Activated CD4-positive, alpha-beta memory T cell treated with anti-CD3 and anti-CD28 coated beads for 36 hours (primary cell): ENCODE data around the gene GAB1. TPM values are rescaled to one million over a fixed set of nuclear protein-coding genes. Genes with fewer than 3 reads are reported as not detected.

Source experiments
- CTCF ChIA-PET: fragments of 350-600 bp; sonication (Branson Sonifier 250); formaldehyde crosslinking; loops from one replicate; lab custom pipeline; 2021; ENCODE audit warnings: antibody characterized with exemption, inconsistent platforms; lab: Charles Lee
- POLR2A ChIA-PET: fragments of 350-600 bp; sonication (Branson Sonifier 250); formaldehyde crosslinking; loops from one replicate; lab custom pipeline; 2021; ENCODE audit warnings: antibody characterized with exemption; lab: Charles Lee
- DNase-seq: peaks from one replicate; pipeline ENCODE4 v3.0.0-alpha.2; 2020
- H3K27ac Mint-ChIP-seq: one replicate; pipeline ENCODE4 v1.8.0; 2021; ENCODE audit warnings: mixed read lengths
- H3K27me3 Mint-ChIP-seq: one replicate; pipeline ENCODE4 v1.8.0; 2021; ENCODE audit warnings: mixed read lengths
- H3K36me3 Mint-ChIP-seq: one replicate; pipeline ENCODE4 v1.8.0; 2021; ENCODE audit warnings: mixed read lengths
- H3K4me1 Mint-ChIP-seq: one replicate; pipeline ENCODE4 v1.8.0; 2021; ENCODE audit warnings: low read depth, mixed read lengths
- H3K4me3 Mint-ChIP-seq: one replicate; pipeline ENCODE4 v1.8.0; 2021; ENCODE audit warnings: mild to moderate bottlenecking, mixed read lengths
- H3K9me3 Mint-ChIP-seq: one replicate; pipeline ENCODE4 v1.8.0; 2021; ENCODE audit warnings: mixed read lengths
- intact Hi-C: fragments of 100-400 bp; cut with micrococcal nuclease; formaldehyde crosslinking; loops from one replicate; pipeline ENCODE4 v1.15.1; 2023
- total RNA-seq, 2 experiments: library from RNA; stranded (reverse); gene quantifications; one replicate each; pipeline ENCODE4 v1.2.3, GENCODE V29; 2021

The GAB1 gene
- total RNA-seq, 2 experiments from 2014 or later = 0.34 to 0.45 TPM

DNA sequence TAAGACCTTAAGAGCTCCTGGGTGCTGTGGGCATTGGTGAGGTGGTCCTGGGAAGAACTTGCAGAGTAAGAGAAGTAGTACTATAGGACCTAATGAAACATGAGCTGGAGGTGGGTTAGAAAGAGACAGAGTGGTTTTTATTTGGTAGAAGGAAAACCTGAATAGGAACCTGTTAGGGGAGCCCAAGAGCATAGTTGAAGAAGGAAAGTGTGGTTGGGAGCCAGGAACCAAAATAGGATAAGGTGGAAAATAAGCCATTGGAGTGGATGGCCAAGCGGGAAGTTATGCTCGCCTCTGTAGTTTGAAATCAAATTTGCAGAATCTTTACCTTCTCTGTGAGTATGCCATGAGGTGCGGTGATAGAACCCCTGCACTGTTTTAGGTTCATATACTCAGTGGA is 26.7 kb downstream of the GAB1 start:
- POLR2A ChIA-PET = no interaction called here
- Mint-ChIP-seq H3K36me3 (no peaks in the 10 kb centered on the region), H3K4me1 (peaks cover 19% of the 10 kb centered on the region), H3K9me3 (no peaks in the 10 kb centered on the region), H3K27me3 (no peaks in the 10 kb centered on the region), H3K27ac (no peak overlapping the region), H3K4me3 (no peak overlapping the region)
- CTCF ChIA-PET = no interaction called here
- intact Hi-C loops = no loop called here
- no peak for DNase-seq

DNA sequence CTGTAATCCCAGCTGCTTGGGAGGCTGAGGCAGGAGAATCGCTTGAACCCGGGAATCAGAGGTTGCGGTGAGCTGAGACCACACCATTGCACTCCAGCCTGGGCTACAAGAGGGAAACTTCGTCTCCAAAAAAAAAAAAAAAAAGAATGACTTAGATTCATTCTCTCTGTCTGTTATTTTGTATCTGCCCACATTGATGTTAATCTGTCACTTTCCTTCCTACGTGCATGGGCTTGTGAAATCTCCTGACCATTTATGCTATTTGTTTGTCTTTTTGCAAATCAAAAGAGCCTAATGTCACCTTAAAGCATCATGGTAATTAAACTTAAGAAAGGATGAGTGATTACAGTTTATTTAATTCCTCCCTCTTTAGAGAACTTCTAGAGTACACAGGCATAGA is 27.4 kb downstream of the GAB1 start:
- intact Hi-C loops = no loop called here
- CTCF ChIA-PET = no interaction called here
- peaks cover 12% of the 10 kb centered on the region for H3K4me1 Mint-ChIP-seq
- POLR2A ChIA-PET = no interaction called here
- no peak overlapping the region for H3K4me3 Mint-ChIP-seq
- DNase-seq = no peak
- no peaks in the 10 kb centered on the region for H3K36me3 Mint-ChIP-seq
- H3K9me3 Mint-ChIP-seq = no peaks in the 10 kb centered on the region
- no peak overlapping the region for H3K27ac Mint-ChIP-seq
- H3K27me3 Mint-ChIP-seq = no peaks in the 10 kb centered on the region

DNA sequence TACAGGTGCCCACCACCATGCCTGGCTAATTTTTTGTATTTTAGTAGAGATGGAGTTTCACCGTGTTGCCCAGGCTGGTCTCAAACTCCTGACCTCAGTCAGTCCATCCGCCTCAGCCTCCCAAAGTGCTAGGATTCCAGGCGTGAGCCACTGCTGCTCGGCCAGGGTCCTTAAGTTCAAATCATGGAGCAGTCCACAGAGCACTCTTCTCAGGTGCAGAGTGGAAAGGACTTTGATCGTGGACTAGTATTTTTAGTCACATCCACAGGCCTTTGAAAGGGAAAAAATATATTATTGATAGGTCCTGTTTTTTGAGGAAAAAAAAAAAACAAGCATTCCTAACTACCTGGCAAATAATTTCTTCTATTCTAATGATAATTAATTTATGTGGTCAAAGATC is 31.2 kb downstream of the GAB1 start:
- Mint-ChIP-seq H3K9me3 (no peaks in the 10 kb centered on the region), H3K4me1 (no peaks in the 10 kb centered on the region), H3K36me3 (no peaks in the 10 kb centered on the region), H3K27me3 (peaks cover 1% of the 10 kb centered on the region), H3K27ac (no peak overlapping the region), H3K4me3 (no peak overlapping the region)
- DNase-seq = no peak
- intact Hi-C loops = no loop called here
- ChIA-PET POLR2A (no interaction called here), CTCF (no interaction called here)

DNA sequence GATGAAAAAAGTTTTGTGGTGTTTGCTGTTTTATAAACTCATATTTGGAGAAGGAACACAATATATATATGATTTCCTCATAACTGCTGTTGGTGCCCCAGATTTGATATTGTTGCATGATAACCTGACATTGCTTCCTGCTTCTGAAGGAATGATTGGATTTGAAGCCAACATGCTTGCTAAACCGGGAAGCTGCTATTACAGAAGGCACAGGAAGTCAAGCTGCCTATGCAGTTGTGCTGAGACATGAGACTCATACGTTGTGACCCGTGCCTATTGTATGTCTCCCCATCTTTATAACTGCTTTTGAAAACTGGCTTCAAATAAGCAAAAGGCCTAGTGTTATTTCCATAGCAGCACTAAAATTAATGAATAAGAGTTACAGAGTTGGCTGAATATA is 32.9 kb downstream of the GAB1 start:
- CTCF ChIA-PET = no interaction called here
- DNase-seq = no peak
- Mint-ChIP-seq H3K27ac (no peak overlapping the region), H3K27me3 (peaks cover 1% of the 10 kb centered on the region), H3K9me3 (no peaks in the 10 kb centered on the region), H3K4me1 (no peaks in the 10 kb centered on the region), H3K36me3 (no peaks in the 10 kb centered on the region), H3K4me3 (no peak overlapping the region)
- intact Hi-C loops = no loop called here
- POLR2A ChIA-PET = no interaction called here

DNA sequence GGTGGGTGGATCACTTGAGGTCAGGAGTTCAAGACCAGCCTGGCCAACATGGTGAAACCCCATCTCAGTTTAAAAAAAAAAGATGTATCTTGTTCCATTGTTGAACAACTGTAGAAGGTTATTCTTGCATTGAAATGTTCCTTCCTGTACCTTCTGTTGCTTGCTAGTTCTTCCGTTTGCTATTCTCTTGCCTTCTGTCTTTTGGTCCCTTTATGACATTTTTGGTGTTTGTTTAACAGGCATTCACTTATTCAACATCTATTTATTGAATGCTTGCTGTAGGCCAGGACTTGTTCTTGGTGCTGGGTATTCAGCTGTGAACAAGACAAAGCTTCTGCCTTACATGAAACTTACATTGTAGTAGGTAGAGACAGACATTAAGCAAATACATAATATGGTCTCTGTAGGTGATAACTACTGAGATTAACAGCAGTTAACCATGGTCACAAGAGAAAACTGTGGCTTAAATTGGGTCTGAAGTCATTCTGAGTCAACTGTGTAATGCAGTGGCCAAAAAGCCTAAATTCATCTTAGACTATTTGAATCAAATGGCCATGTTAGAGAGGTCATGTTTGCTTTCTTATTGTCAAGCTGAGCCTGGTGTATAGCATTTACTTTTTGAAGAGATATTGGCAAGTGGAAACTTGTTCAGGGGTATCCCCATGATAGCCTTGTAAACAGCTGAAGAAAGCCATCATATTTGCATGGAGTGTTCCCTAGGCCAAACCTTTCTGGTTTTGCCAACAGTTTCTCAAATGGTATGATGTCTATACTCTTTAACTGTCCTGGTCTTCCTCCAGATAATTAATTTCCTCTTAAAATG is 35.6 kb downstream of the GAB1 start:
- no peak for DNase-seq
- no peak overlapping the region for H3K27ac Mint-ChIP-seq
- H3K36me3 Mint-ChIP-seq = no peaks in the 10 kb centered on the region
- H3K4me3 Mint-ChIP-seq = no peak overlapping the region
- ChIA-PET POLR2A (no interaction called here), CTCF (interaction anchor here (0.6 kb wide), 1 partner anchor 711 kb away, joined by 3 read pairs; no protein-coding TSS in a partner anchor)
- H3K27me3 Mint-ChIP-seq = peaks cover 1% of the 10 kb centered on the region
- no peaks in the 10 kb centered on the region for H3K9me3 Mint-ChIP-seq
- intact Hi-C loops = no loop called here
- no peaks in the 10 kb centered on the region for H3K4me1 Mint-ChIP-seq

DNA sequence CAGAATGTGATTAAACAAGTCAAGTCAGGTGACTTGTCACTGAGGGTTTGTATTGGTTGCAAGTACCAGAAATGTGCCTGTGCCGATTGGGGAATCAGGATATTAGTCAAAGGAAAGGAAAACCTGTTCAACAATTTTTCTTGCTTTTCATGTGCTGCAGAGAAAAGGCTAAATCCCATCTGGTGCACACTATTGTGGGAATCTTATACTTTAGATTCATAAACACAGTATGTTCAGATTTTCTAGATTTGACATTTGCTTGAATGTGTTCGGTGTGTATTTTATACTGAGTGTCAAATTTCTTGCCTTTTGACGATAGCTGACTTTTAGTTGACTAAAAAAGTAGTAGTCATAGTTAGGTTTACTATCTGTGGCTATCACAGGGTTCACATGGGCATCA is 37.6 kb downstream of the GAB1 start:
- Mint-ChIP-seq H3K27me3 (peaks cover 1% of the 10 kb centered on the region), H3K36me3 (no peaks in the 10 kb centered on the region), H3K4me3 (no peak overlapping the region), H3K27ac (no peak overlapping the region), H3K4me1 (no peaks in the 10 kb centered on the region), H3K9me3 (no peaks in the 10 kb centered on the region)
- POLR2A ChIA-PET = no interaction called here
- intact Hi-C loops = no loop called here
- CTCF ChIA-PET = no interaction called here
- DNase-seq = no peak

DNA sequence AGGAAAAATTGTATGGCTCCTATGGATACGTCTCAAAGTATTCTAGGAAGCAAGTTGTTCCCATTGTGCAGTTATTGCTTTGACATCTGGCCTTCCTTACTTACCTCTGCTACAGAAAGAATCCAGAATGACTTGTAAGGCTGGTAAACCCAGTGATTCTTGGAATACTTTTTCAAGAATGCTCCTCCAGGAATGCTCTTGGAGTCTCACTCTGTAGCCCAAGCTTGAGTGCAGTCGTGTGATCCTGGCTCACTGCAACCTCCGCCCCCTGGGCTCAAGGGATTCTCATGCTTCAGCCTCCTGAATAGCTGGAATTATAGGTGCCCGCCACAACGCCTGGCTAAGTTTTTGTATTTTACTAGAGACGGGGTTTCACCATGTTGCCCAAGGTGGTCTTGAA is 38.1 kb downstream of the GAB1 start:
- Mint-ChIP-seq H3K36me3 (no peaks in the 10 kb centered on the region), H3K9me3 (no peaks in the 10 kb centered on the region), H3K4me1 (no peaks in the 10 kb centered on the region), H3K27me3 (peaks cover 1% of the 10 kb centered on the region), H3K27ac (no peak overlapping the region), H3K4me3 (no peak overlapping the region)
- ChIA-PET POLR2A (no interaction called here), CTCF (interaction anchor here (1.0 kb wide), 1 partner anchor 49 kb away, joined by 3 read pairs; no protein-coding TSS in a partner anchor)
- no peak for DNase-seq
- intact Hi-C loops = no loop called here

DNA sequence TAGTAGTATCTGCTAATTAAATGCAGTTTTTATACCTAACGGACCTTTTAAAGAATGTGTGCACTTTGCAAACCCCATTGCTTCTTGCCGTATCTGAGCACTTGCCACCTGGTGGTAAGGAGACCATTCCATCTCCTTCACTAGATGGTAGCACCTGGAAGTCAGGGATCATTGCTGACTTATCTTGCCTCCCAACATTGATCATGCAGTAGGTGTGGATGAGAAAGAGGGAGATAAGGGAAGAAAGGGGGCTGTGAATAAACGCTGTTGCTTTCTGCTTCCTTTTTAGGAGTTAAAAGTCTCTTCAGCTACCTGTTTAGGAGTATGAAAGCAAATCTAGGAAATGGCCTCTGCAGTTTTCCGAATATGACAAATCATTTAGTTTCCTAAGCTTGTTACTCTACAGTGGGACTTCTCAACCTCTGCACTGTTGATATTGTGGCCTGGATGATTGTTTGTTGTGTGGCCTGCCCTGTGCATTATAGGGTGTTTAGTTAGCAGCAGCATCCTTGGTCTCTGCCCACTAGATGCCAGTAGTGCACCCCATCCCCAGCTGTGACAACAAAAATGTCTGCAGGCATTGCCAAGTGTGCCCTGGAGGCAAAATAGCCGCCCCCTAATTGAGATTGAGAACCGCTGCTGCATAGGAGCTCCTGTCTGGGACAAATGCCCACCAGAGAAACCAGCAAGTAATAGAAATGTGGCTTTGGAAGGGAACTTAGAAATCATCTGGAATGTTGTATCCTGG is 38.8 kb downstream of the GAB1 start:
- peaks cover 1% of the 10 kb centered on the region for H3K27me3 Mint-ChIP-seq
- H3K36me3 Mint-ChIP-seq = no peaks in the 10 kb centered on the region
- POLR2A ChIA-PET = no interaction called here
- H3K4me1 Mint-ChIP-seq = no peaks in the 10 kb centered on the region
- H3K4me3 Mint-ChIP-seq = no peak overlapping the region
- no peak overlapping the region for H3K27ac Mint-ChIP-seq
- intact Hi-C loops = no loop called here
- peak; percentile 25 for DNase-seq
- H3K9me3 Mint-ChIP-seq = no peaks in the 10 kb centered on the region
- CTCF ChIA-PET = interaction anchor here (1.0 to 2.0 kb wide), 2 partner anchors 10 to 49 kb away, joined by 3 to 6 read pairs; no protein-coding TSS in a partner anchor

DNA sequence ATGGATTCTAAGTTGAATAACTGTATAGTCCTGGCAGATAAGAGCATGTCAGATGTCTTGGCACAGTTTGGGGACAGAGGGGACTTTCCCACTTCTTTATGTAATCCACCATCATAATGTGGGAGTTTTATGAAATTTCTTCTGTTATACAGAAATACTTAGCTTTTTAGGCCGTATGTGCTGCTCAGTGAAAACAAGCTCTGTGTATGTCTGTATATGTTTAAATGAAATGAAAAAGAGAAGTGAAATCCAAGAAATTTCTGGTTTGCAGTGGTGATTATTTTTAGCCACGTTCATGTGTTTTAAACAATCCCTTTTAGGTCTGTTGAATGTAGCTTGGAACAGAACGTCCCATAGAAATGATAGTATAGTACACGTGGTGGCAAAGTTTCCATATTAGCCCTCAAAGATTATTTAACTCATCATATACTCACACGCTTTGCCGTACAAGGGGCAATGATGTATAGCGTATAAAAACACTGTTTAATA is 41.0 kb downstream of the GAB1 start:
- Mint-ChIP-seq H3K4me1 (no peaks in the 10 kb centered on the region), H3K36me3 (no peaks in the 10 kb centered on the region), H3K4me3 (no peak overlapping the region), H3K27me3 (no peaks in the 10 kb centered on the region), H3K27ac (no peak overlapping the region), H3K9me3 (no peaks in the 10 kb centered on the region)
- DNase-seq = no peak
- CTCF ChIA-PET = interaction anchor here (2.0 kb wide), 1 partner anchor 8 kb away, joined by 6 read pairs; no protein-coding TSS in a partner anchor
- POLR2A ChIA-PET = no interaction called here
- intact Hi-C loops = no loop called here

DNA sequence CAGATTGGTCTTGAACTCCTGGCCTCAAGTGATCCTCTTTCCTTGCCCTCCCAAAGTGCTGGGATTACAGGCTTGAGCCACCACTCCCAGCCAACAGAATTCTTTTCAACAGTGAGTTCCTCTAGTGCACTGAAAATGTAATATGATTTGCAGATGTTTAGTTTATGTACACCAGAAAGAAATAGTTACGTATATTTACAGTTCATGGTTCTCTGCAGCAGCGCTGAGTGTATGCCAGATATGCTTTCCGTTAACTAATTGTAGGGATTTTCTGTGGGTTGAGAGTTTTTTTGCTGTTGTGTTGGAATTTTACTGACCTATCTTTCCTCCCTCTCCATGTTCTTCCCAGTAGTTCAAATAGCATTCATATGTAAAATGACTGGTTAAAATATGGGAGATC is 44.0 kb downstream of the GAB1 start:
- POLR2A ChIA-PET = no interaction called here
- H3K4me3 Mint-ChIP-seq = no peak overlapping the region
- CTCF ChIA-PET = no interaction called here
- H3K27ac Mint-ChIP-seq = no peak overlapping the region
- intact Hi-C loops = no loop called here
- no peaks in the 10 kb centered on the region for H3K36me3 Mint-ChIP-seq
- DNase-seq = no peak
- H3K4me1 Mint-ChIP-seq = no peaks in the 10 kb centered on the region
- H3K9me3 Mint-ChIP-seq = no peaks in the 10 kb centered on the region
- no peaks in the 10 kb centered on the region for H3K27me3 Mint-ChIP-seq

DNA sequence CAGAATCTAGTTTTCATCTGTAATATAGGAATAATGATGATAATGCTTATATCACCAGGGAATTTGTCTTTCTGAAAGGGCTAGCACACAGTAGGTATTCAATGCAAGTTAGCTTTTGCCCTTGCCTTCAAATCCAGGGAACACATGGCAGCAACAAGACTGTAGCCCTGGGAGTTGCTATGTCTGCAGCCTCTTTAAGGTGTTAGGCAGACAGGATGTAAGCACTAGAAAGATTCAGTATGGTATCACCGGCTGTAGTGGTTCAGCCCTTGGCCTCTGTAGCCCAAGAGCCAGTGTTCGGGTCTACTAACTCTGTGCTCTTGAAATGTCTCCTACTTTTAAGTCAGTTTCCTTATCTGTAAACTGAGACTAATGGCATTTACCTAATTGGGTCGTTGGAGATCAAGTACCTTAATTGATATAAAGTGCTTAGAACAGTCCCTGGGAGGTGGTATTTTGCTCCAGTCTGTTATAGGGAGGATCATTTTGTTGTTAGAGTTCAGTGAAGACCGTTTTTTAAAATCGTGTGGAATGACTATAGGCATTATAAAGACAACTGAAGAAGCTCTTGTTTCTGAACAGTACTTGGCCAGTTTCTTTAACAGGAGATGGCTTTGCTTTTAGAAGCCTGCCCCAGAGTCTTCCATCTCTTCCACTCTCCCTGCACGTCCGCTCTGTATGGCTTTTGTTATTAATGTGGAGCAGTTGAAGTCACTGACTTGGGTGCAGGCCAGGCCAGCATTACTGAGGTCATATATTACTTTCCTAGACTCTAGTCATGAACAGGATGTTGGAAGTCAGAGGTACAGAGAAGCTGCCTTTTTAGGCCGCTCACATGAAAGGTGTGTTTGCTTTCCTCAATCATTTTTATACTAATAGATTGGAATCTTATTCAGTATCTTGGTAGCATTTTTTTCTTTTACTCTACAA is 44.8 kb downstream of the GAB1 start:
- no peaks in the 10 kb centered on the region for H3K36me3 Mint-ChIP-seq
- no peaks in the 10 kb centered on the region for H3K9me3 Mint-ChIP-seq
- no peak overlapping the region for H3K27ac Mint-ChIP-seq
- no peaks in the 10 kb centered on the region for H3K27me3 Mint-ChIP-seq
- ChIA-PET POLR2A (no interaction called here), CTCF (no interaction called here)
- no peaks in the 10 kb centered on the region for H3K4me1 Mint-ChIP-seq
- DNase-seq = no peak
- intact Hi-C loops = no loop called here
- H3K4me3 Mint-ChIP-seq = no peak overlapping the region

DNA sequence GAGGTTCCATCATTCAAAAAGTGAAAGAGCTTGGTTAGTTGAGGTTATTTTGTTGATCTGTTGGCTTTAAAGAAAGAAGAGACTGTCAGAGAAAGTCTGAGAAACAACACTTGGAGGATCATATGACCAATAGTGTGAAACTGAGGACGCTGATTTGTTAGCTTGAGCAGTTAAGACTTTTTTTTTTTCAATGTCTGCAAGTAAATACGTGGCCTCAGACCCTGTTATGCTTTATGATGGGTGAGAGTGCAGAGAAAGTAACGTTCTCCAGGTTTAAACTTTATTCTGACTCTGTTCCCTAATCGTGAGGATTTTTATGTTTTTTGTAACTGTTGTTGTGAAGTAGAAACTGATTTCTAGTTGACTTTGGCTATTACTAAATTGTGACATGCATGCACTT is 45.9 kb downstream of the GAB1 start:
- no peaks in the 10 kb centered on the region for H3K36me3 Mint-ChIP-seq
- H3K4me1 Mint-ChIP-seq = no peaks in the 10 kb centered on the region
- ChIA-PET CTCF (no interaction called here), POLR2A (no interaction called here)
- DNase-seq = no peak
- H3K27ac Mint-ChIP-seq = no peak overlapping the region
- intact Hi-C loops = no loop called here
- peaks cover 5% of the 10 kb centered on the region for H3K27me3 Mint-ChIP-seq
- H3K4me3 Mint-ChIP-seq = no peak overlapping the region
- no peaks in the 10 kb centered on the region for H3K9me3 Mint-ChIP-seq
